NCI-H526 (cell line): ENCODE data around the gene CYTL1.
"Not testable (repeated sequence)": the region's sequence is repeated elsewhere in the genome, so short reads cannot be mapped to it uniquely, and the experiment has no call there.

Experiments
- DNase-seq, 2 experiments: peaks; one replicate each; lab custom pipeline; 2025; lab: John Stamatoyannopoulos, UW

Gene CYTL1

GRCh38 chr4:5033281-5033841 lies 14.1 kb upstream of the CYTL1 start:
- no peak for DNase-seq

- DNase-seq, result no peak
Measured at GRCh38 chr4:5032813-5033212, 13.6 kb upstream of the CYTL1 start.

GRCh38 chr4:5030927-5031326 lies 11.7 kb upstream of the CYTL1 start:
- DNase-seq, result no peak

- DNase-seq, result no peak
Measured at GRCh38 chr4:5030221-5030620, 11.0 kb upstream of the CYTL1 start.

GRCh38 chr4:5029447-5029846 lies 10.2 kb upstream of the CYTL1 start:
- DNase-seq, result no peak

GRCh38 chr4:5028480-5028879 lies 9.2 kb upstream of the CYTL1 start:
- DNase-seq, result no peak

- DNase-seq, result no peak
Measured at GRCh38 chr4:5027346-5027745, 8.1 kb upstream of the CYTL1 start.

GRCh38 chr4:5026371-5026770 lies 7.1 kb upstream of the CYTL1 start:
- DNase-seq, result no peak

GRCh38 chr4:5024673-5025072 lies 5.4 kb upstream of the CYTL1 start:
- no peak for DNase-seq

- DNase-seq, result no peak
Measured at GRCh38 chr4:5021546-5021945, 2.3 kb upstream of the CYTL1 start.

- no peak for DNase-seq
Measured at GRCh38 chr4:5020341-5020740, 1.1 kb upstream of the CYTL1 start.

- DNase-seq, result no peak
Measured at GRCh38 chr4:5019796-5020195, 538 bp upstream of the CYTL1 start.

GRCh38 chr4:5018603-5019002 lies 655 bp downstream of the CYTL1 start:
- DNase-seq, result peak in 1 of 2 experiments; percentile 15

GRCh38 chr4:5018096-5018495 lies 1.2 kb downstream of the CYTL1 start:
- DNase-seq, result peak; percentile 14 to 58

GRCh38 chr4:5014007-5014682 lies 5.1 kb downstream of the CYTL1 start:
- no peak for DNase-seq

- no peak for DNase-seq
Measured at GRCh38 chr4:5012958-5013357, 6.3 kb downstream of the CYTL1 start.

- no peak for DNase-seq
Measured at GRCh38 chr4:5012244-5012898, 6.9 kb downstream of the CYTL1 start.

- no peak for DNase-seq
Measured at GRCh38 chr4:5010984-5011383, 8.3 kb downstream of the CYTL1 start.

GRCh38 chr4:5009796-5010195 lies 9.5 kb downstream of the CYTL1 start:
- no peak for DNase-seq

GRCh38 chr4:5006932-5007331 lies 12.3 kb downstream of the CYTL1 start:
- not testable (repeated sequence) for DNase-seq

GRCh38 chr4:5004496-5004895 lies 14.8 kb downstream of the CYTL1 start:
- DNase-seq, result no peak

GRCh38 chr4:5003918-5004317 lies 15.3 kb downstream of the CYTL1 start:
- no peak for DNase-seq

- no peak for DNase-seq
Measured at GRCh38 chr4:5003372-5003857, 15.8 kb downstream of the CYTL1 start.
